COLO829 (cell line): ENCODE results near the gene ARHGEF6.

Experiments used
- DNase-seq: peaks from one replicate; pipeline ENCODE4 v3.0.0; 2012; ENCODE audit warnings: low spot score

The ARHGEF6 gene

DNA sequence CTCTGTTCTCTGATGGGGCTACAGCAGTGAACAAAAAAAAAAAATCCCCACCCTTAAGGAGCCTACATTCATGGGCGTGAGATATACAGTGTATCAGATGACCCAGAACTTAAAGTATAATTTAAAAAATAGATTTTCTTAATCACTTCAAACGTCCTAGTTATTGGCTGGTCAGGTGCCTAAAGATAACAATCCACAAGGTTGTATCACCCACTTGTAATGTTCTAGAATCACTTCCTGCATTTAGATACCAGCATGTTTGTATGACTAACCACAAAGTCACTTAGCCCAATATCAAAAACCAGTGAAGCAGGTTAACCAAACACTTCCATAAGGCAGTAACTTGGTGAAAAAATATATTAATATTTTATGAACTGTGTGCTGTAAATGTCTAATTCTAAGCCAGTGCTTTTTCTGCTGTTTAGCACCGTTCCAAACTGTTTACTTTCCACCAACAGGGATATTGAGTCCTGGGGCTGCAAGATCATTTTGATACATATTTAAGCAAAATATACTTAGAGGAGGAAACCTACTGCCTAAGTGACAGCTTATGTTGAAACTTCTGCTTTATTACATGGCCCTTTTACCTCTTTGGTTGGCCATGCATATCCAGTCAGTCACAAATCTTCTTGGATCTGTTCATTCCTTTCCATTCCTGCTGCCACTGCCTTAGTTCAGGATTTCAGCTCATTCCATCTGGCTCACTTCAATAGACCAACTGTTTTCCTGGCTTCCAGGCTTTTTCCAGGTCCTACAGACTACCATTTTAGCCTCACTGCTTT, 89.5 kb downstream of the ARHGEF6 start:
- DNase-seq, result no peak

DNA sequence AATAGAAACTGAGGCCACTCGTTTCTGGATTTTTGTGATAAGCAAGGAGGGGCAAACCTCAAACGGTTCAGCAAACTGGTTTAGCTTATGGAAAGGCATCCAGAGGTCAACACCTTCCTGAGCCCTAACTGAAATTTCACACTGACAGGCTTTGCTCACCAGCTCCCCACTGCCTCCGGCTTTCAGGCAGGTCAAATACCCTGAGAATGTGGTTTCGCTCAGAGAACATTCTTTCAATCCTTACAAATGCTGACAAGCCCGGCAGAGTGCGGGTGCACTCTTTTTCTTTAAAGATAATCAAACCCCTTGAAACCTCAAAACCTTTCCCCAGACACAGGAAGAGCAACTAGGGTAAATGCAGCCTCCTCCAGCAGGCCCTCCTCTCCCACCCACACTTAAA, 91.3 kb downstream of the ARHGEF6 start:
- no peak for DNase-seq

DNA sequence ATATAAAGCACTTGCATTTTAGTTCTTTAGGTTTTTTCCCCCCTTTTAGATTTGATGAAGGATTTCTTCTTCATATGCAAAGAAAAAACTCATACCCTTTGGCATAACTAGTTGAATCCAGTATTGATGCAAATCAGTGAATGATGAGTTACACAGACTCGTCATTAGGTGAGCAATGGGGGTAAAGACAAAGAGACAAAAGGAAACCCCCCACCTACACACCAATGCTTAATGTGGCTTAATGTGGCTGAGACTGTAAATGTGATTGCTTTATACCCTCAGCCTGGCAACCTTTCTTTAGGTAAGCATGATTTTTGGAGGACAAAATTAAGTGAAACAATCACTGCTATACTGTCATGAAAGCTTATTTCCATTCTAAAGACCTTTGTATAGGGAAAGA, 93.3 kb downstream of the ARHGEF6 start:
- no peak for DNase-seq

DNA sequence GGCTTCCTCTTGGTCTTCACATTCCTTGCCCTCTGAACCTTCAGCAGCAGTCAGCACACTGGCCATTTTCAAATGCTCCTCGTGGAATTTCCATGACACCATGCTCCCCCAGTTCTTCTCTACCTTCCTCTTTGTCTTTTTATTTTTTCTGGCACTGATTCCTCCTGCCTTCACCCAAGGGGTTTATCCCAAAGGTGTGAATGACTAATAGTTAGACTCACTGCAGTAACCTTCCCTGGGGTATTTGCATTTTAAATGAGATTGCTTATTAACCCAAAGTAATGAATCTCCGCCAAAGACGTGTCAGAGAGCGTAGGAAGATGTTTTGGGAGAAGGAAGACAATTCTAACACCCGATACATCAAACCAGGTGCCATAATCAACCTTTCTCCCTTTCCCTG, 96.6 kb downstream of the ARHGEF6 start:
- no peak for DNase-seq

DNA sequence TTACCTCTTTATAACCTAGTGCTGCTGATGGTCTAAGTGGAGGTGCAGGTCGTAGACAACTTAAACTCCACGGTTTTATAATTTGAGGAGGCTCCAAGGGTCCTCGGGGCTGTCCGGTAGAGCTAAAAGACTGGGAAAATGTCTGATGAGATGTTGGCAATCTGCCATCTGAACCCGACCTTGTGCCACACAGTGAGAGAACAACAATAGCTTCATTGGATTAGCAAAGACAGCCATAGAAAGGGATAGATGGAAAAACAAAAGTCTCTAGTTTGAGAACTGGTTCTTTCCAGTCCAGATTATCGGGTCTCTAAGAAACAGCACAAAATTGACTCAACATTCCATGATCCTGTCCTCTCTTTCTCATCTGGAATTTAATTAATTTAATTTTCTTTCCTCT, 101.2 kb downstream of the ARHGEF6 start:
- no peak for DNase-seq

DNA sequence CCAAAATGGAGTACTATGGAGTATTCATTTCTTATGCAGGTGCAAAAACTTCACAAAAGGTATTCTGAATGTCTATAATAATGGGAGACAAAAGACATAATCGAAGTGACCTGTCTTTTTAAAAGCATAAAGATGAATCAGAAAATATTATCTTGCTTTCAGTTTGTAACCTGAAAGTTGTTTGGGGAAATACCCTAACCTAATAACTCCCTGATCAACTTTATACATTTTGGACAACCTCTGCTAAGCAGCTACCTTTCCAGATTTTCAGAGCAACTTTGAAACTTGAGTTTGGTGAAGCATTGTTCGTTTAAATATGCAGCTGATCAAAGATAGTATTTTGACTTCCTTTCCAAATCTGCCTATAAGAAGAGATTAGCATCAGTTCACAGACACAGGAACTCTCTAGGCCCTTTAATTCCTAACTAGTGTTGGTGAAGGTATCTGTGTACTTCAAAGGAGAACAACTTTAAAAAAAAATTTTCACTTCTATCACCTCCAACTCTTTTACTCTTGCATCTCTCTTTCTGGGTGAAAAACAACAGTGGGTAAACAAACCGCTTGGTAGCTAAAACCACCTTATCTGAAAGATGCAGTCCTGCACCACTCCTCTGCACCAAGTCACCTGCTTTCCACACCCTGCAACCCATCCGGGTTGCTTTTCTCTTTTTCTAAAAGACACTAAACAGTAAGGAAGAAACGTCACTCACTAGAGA, 106.3 kb downstream of the ARHGEF6 start:
- no peak for DNase-seq

DNA sequence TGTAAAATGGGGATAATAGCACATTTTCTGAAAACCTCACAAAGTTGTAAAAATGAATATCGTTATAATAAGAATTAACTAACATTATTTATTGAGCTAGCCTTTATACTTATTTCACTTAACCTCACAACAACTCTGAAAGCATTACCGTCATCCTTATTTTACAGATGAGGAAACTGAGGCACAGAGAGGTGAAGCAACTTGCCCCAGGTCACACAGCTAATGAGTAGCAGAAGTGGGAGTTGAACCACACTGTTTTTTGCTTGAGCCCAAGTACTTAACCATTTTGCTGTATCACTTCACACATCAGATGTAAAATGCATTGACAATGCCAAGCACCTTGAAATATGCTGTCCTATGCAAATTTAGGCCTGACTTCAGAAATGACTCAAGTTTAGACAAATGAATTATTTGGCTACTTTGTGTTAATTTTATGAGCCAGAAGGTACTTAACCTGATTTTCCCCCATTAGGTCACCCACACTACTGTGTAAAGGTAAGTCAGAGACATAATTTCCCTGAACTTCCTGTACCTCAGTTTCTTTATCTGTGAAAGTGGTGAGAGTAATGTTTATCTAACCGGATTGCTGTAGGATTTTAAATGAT, 109.6 kb downstream of the ARHGEF6 start:
- DNase-seq, result no peak

DNA sequence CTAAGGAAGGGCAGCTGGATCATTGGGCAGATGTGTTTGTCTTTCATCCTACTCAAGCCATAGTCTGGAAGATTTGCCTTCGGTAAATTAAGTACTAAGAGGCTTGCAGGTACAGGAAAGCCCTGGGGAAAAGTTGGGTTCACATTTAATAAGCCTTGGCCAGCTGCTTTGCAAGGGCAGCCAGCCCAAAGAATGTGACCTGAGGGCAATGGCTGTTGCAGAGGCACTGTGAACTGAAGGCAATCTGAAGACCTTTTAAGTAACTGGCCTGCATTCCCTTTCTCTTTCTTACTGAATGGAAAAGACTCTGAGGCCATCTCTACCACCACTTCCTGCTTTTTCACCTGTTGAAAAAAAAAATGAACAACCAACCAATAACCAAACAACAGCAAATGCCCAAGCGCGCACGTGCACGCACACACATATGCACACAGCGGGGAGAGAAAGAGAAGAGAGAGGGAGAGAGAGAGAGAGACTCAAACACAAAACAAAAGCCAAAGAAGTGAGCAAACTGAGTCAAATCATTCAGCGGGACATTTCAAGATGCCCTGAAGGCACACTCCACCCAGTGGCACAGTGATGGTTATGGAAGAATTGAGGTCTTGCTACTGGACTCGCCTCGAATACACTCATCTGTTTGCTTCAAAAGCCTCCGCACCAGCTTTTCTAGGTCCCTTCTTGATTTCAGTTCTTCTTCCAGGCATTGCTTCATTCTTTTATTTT, 113.1 kb downstream of the ARHGEF6 start:
- no peak for DNase-seq

DNA sequence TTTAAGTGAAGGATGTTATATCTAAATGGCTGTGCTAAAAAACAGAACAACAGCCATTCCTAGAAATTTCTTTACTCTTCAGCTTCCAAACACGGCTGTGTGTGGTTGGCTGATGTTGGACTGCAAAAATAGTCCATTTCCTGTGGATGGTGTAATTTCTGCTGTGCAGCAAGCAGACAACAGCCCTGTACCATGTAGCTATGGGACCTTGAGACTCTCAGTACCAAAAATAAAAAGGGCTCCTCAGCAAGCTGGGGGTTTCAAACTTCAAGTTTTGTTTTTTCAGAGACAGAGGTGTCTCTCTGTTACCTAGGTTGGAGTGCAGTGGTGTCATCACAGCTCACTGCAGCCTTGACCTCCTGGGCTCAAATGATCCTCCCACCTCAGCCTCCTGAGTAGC, 114.6 kb downstream of the ARHGEF6 start:
- no peak for DNase-seq

DNA sequence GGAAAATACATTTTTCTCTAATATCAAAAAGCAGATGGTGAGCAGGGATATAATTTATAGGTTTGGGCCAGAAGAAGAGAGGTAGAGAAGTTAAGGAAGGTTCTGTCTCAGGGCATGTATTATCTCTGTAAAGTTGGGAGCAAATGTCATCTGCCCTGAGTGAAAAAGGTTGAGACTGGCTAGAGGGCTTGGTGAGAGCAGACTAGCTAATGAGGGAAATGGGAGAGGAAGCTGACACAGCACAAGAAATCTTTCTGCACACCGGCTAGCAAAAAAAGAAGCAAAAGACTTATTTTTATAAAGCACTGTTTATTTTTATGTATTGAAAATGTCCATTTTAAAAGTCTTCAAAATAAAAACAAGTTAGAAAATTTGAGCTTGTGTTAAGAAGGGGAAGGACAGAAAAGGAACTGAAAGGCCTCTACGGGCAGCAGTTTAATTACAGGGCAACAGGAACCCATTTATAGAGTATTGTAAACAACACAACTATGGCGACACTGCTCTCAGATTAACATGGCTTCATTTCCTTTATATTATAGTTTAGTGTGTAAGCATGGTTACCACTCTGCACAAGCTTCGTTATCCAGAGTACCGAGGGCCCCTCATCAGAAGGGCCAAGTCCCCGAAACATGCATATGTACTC, 115.4 kb downstream of the ARHGEF6 start:
- no peak for DNase-seq

DNA sequence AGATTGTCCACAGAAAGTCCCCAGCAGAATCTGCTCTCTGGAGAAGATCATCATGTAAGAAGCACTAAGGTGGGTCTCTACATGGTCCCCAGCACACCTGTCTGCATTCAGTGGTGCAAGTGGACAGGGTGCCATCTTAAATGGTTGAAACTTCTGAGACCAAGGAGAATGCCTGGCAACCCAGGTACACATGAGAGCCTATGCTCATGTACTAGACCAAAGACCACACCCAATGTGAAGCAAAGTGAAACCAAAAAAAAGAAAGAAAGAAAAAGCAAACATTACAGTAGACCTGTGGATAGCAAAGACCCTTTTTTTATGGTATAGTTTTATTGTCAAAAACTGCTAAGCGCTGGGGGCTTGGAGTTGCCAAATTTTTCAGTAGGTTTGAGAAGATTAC, 117.8 kb downstream of the ARHGEF6 start:
- DNase-seq, result no peak

DNA sequence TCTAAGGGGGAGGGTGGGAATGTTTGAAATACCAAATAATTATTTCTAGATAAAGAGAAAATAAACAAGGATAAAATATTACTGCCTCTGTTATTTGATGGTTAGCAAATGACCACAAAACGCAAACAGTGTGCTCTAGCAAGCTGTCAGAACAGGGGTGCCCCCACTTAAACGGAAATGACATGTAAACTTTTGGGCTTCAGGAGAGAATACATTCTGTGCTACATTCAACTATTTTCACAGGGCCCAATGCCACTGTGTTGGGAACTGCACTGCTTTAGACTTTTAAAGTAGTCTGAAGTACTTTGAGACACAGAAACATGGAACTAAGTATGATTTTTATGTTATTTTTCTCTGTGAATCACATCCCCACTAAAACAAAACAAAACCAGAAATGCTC, 118.6 kb downstream of the ARHGEF6 start:
- DNase-seq, result no peak

DNA sequence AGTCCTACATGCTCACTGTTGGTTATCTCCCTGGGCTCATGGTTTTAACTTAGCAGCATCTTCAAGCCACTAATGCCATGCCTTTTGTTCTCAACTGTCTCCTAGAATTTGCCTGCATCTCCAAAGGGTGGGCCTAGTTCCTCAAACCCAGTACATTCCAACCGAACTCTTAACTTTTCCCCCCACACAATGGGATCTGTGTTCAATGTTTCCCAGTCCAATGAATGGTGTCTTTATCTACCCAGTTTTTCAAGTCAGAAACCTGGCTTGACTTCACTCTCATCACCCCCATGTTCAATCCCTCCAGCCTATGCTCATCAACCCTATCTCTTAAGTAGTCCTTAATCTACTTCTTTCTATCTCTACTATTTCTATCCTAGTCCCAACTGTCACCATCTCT, 119.8 kb downstream of the ARHGEF6 start:
- DNase-seq, result peak; percentile 68

DNA sequence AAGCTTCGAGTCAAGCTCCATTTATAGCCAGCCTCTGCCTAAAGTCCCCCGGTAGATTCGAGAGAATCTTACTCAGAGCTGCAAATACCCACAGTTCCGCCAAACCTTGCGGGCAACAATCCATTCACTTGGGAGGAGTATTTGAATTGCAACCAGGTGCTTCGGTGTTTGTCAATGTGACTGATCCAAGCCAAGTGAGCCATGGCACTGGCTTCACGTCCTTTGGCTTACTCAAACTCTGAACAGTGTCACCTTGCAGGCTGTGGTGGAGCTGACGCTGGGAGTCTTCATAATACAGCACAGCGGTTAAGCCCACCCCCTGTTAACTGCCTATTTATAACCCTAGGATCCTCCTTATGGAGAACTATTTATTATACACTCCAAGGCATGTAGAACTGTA, 121.6 kb downstream of the ARHGEF6 start:
- DNase-seq, result no peak

DNA sequence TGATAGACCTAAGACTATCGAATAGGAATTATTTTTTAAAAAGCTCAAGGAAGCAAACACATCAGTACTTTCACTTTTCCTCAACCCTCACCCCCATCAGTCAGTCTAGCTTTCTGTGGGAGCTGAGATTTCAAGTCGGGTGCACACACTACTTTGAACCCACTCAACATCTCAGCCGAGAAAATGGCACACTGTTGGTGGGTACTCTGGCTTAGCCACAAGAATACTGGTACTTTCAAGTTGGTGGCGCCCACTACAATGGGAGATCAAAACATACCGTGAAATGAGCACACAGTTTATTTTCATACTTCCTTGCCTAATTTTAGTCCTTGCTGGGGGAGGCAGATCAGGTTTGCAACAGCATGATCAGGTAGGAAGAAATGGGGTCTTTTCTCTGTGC, 122.6 kb downstream of the ARHGEF6 start:
- no peak for DNase-seq

DNA sequence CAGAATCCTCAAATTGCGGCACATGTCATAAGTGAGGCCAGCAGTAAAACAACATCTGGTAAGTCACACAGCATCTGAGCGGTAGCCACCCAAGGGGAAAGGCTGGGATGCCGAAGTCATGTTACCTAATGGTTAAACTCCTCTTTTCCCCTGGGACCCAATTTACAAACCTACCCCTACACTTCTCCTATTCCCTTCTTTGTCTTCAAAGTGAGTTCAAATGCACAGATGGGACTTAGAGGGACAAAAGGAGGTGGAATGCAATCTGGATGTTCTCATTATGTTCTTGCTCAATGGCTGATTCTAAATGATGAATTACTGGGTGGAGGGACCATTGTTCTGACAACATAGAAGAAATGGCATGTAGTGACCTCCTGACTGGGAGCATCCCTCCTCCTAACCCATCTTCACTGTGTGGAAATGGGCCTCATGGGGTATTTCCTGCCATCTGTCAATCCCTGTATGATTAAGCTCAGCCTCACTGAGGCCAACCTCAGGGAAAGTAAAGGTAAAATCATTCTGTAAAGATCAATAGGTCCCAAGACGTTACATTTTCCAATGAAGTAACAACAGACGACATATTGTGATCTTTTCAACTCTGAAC, 124.3 kb downstream of the ARHGEF6 start:
- DNase-seq, result no peak

DNA sequence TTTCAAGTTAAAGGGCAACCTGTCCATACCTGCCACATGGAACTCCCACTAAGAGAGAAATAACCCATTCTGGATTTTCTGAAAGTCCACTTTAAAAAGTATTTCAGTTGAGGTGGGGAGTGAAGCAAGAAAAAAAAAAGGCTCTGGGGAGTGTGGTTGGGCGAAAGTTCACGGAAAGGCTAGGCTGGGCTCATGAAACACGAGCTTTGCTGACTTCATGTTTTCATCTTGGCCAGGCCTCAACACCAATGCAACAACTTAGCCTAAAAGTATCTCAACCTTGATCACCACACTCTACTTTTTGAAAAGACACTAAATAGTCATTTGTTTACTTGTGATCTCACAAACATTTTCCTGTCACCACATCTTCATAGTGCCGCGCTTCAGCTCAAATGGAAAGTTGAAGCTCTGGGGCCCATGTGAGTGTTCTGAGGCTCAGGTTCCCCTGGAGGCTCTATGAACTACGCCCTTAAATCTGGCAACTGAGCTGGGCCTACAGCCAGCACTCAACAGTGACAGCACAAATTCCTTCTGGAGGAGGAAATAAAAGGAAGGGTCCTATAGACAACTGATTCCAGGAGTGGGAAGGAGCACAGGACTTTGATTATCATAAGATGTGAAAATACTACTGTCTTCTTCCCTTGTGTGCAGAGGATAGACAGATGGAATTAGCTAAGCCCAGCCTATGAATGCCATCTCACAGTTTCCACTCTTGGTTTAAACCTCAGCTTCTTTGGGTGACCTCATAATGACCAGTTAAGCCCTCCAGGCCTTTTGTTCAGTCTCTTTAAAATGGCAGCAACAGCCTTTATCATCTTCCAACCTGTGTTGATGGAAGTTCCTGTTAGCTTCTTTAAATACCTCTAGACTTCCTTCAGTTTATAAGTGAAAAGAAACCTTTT, 127.7 kb downstream of the ARHGEF6 start:
- no peak for DNase-seq

DNA sequence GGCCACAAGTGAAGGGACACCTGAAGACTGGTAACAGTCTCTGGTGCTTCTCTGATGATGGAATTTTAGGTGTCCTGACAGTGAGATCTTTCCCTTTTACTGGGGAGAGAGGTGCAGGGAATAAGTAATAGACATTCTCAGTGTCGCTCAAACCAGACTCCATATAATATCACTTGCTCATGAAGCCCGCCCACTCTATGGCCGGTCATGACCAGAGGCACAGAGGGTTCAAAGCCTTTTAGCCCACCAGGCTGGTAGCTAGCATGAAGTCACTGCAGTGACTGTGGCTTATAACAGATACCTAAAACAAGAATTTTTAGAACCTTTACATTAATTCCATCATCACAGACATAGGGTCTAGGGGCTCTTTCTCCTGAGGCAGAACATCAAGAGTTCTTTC, 129.9 kb downstream of the ARHGEF6 start:
- DNase-seq, result no peak

DNA sequence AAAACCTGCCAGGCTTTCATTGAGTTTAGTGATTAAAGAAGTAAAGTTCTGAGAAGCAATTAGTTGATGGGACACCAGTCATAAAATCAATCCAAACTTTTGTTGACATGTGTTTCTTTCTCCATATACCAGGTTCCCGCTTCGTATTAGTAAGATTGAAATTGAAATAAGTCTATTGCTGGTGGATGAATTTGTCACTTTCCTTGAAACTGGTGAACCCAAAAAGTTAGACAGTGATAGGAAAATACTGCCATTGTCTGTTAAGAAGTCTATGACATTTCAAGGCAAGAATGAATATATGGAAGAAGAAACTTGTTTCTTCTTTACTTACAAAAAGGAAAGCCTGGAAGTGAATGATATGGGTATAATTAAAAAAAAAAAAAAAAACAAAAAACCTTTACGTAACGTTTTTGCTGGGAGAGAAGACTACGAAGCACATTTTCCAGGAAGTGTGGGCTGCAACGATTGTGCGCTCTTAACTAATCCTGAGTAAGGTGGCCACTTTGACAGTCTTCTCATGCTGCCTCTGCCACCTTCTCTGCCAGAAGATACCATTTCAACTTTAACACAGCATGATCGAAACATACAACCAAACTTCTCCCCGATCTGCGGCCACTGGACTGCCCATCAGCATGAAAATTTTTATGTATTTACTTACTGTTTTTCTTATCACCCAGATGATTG, 132.9 kb downstream of the ARHGEF6 start, which contains the start of gene CD40LG:
Gene CD40LG, plus strand, starts transcription at position 482 of the 684 bp plus-strand sequence. Its CDS starts 91 bp downstream, at position 573.
- DNase-seq, result no peak
